Left lung (tissue), 10 donors: ENCODE measurements around the gene SNAP47. TPM values are rescaled to one million over a fixed set of nuclear protein-coding genes. Genes with fewer than 3 reads are reported as not detected.

Experiments
- ATAC-seq: fragments of 200-7000 bp; cut with Tn5 transposase; one replicate; pipeline ENCODE4 v1.9.1; 2020; ENCODE audit warnings: moderate library complexity
- DNase-seq, 4 donors: peaks; one replicate each; pipeline ENCODE4 v3.0.0-alpha.2; 2013 to 2020
- H3K27ac ChIP-seq, 2 donors: fragments of 200-600 bp; sonication (generic) in 1 of 2; one replicate each; pipeline versions ENCODE4 v1.5.0 to v1.8.0; 2020 to 2021
- H3K27me3 ChIP-seq, 2 donors: fragments of 200-600 bp; sonication (generic) in 1 of 2; one replicate each; pipeline versions ENCODE4 v1.5.0 to v1.8.0; 2020 to 2021
- H3K36me3 ChIP-seq, 2 donors: fragments of 200-600 bp; sonication (generic) in 1 of 2; one replicate each; pipeline versions ENCODE4 v1.5.0 to v1.8.0; 2020 to 2021
- H3K4me1 ChIP-seq, 2 donors: fragments of 200-600 bp; one replicate each; pipeline ENCODE4 v1.8.0; 2021
- H3K4me3 ChIP-seq, 2 donors: fragments of 200-600 bp; sonication (generic) in 1 of 2; one replicate each; pipeline versions ENCODE4 v1.5.0 to v1.8.0; 2020 to 2021; ENCODE audit warnings: mild to moderate bottlenecking in 1 of 2
- H3K9me3 ChIP-seq, 2 donors: fragments of 200-600 bp; sonication (generic) in 1 of 2; one replicate each; pipeline versions ENCODE4 v1.5.0 to v1.8.0; 2020 to 2021
- CTCF ChIP-seq, 2 donors: fragments of 200-600 bp; sonication (generic) in 1 of 2; IDR thresholded peaks; one replicate each; pipeline versions ENCODE4 v1.5.0 to v1.8.0; 2021; ENCODE audit warnings: antibody characterized with exemption in 2 of 2
- intact Hi-C, 2 donors: fragments of 100-400 bp; cut with DNase I; formaldehyde crosslinking; loops; one replicate each; pipeline versions ENCODE4 v1.11.2 to v1.14.2; 2022
- polyA plus RNA-seq, 6 donors: library from polyadenylated mRNA; unstranded; fragments of 120-200 nt; gene quantifications; one replicate each; pipeline ENCODE4 v1.2.1, GENCODE V29; 2013; ENCODE audit not compliant: insufficient read length in 6 of 6
- total RNA-seq, 2 donors: library from RNA; stranded (reverse); fragmentation: NEBNext Ultra II Directional; extraction: Animal tissue kit (Norgen Biotek cat#: 25700); gene quantifications; one replicate each; pipeline ENCODE4 v1.2.1, GENCODE V29; 2021
- donor health status: DM: no; HTN: yes; CAD: no.
- donor health status: DM: no; HTN: no; CAD: no.

SNAP47 gene
- total and polyA plus RNA-seq, 8 donors = 24.5 to 44.9 (median 41.3) TPM

DNA sequence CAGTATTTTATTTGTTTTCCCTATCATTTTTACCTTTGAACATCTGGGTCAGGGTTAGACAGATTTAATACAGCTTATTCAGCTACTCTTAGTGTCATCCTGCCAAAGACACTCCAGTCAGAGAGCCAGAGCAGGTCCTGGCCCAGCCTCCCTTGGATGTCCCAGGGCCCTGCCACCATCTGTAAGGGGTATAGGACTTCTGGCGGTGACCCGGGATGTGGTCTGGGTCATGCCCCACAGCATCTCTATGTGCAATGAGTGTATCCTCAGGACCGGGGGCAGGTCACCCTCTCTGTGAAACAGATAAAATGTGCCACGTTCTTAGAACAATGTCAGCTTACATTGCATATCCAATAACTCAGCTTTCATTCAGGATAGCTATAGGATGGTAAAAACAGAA lies 42.4 kb downstream of the SNAP47 start:
- H3K27ac ChIP-seq = no peak overlapping the region
- no peak for DNase-seq
- TF ChIP-seq CTCF (IDR thresholded peaks at IDR 0.05) = no peak
- no peak for ATAC-seq
- H3K4me1 ChIP-seq = no peaks in the 10 kb centered on the region
- no peaks in the 10 kb centered on the region for H3K27me3 ChIP-seq
- intact Hi-C loops = no loop called here
- peaks cover 0 to 45% of the 10 kb centered on the region in 2 donors for H3K36me3 ChIP-seq
- no peak overlapping the region for H3K4me3 ChIP-seq
- H3K9me3 ChIP-seq = no peaks in the 10 kb centered on the region

- DNase-seq (peak in 1 of 4 donors; percentile 50), ATAC-seq (no peak)
- intact Hi-C loops = no loop called here
- Histone ChIP-seq H3K27ac (no peak overlapping the region), H3K4me1 (no peaks in the 10 kb centered on the region), H3K36me3 (peaks cover 0 to 41% of the 10 kb centered on the region in 2 donors), H3K9me3 (no peaks in the 10 kb centered on the region), H3K4me3 (no peak overlapping the region), H3K27me3 (no peaks in the 10 kb centered on the region)
- TF ChIP-seq CTCF (IDR thresholded peaks at IDR 0.05) = no peak
Observed at GRCh38 chr1:227778401-227778947, 43.2 kb downstream of the SNAP47 start.

GRCh38 chr1:227779021-227779441 lies 43.8 kb downstream of the SNAP47 start:
- H3K36me3 ChIP-seq = peaks cover 0 to 41% of the 10 kb centered on the region in 2 donors
- no peak overlapping the region for H3K4me3 ChIP-seq
- H3K27me3 ChIP-seq = no peaks in the 10 kb centered on the region
- no peak for TF ChIP-seq CTCF (IDR thresholded peaks at IDR 0.05)
- no peak overlapping the region for H3K27ac ChIP-seq
- no peaks in the 10 kb centered on the region for H3K9me3 ChIP-seq
- intact Hi-C loops = no loop called here
- DNase-seq = peak in 1 of 4 donors; percentile 60
- no peak for ATAC-seq
- no peaks in the 10 kb centered on the region for H3K4me1 ChIP-seq

DNA sequence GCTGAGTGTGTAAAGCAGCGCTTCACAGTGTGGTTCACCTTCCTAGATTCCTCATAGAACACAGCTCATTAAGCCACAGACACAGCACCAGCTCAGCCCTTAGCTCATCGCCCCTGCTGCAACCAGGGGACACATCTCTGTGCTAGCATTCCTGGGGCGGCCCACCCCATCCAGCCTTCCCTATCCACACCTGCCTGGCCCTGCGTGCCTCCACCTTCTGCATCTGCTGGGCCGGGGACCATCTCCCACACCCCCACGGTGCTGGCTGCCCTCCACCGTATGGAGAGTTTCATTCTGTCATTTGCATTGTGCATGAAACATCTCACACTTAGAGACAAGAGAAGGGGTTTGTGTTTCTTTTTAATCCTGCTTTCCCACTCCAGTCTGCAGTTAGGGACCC lies 44.5 kb downstream of the SNAP47 start:
- Histone ChIP-seq H3K27me3 (no peaks in the 10 kb centered on the region), H3K4me1 (no peaks in the 10 kb centered on the region), H3K9me3 (no peaks in the 10 kb centered on the region), H3K36me3 (peaks cover 0 to 37% of the 10 kb centered on the region in 2 donors), H3K27ac (no peak overlapping the region), H3K4me3 (no peak overlapping the region)
- ATAC-seq = no peak
- DNase-seq = peak in 1 of 4 donors; percentile 61
- TF ChIP-seq CTCF (IDR thresholded peaks at IDR 0.05) = no peak
- intact Hi-C loops = no loop called here

DNA sequence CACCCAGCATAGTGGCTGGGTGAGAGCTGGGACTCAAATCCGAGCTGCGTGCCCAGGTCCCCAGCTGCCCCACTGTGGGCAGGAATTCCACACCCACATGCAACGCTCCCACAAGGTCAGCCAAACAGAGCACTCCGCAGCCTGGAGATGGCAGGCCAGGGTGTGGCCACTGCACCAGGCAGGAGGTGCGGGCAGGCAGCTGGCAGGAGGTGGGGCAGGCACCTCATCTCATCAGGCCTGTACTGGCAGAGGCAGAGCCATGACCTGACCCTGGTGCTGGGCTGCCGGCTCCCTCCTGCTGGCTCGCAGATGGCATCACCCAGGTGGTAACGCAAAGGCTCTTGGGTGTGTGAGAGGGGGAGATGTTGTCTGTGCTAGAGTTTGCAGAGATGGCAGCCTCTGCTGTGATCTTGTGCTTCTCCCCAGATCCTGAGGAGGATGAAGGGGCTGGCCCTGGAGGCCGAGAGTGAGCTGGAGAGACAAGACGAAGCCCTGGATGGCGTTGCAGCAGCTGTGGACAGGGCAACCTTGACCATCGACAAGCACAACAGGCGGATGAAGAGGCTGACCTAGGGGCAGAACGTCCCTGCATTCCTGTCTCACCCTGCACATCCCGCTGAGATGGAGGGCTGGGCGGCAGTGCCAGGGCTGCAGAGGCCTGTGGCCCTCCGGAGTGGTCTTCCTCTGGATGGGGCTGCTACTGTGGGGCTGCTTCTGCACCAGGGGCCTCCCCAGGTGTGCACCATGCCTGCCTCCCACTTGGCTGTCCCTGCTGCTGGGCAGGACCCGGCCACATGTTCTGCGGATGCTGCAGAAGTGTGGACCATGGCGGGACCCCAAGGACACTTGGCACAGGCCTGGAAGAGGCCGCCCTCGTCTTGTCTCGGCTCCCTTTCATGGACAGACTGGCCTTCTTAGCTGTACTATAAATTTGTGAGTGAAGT lies 45.1 kb downstream of the SNAP47 start:
- peaks cover 0 to 3% of the 10 kb centered on the region in 2 donors for H3K27me3 ChIP-seq
- H3K36me3 ChIP-seq = peaks cover 0 to 31% of the 10 kb centered on the region in 2 donors
- H3K4me1 ChIP-seq = no peaks in the 10 kb centered on the region
- no peak for ATAC-seq
- no peak overlapping the region for H3K27ac ChIP-seq
- no peak overlapping the region for H3K4me3 ChIP-seq
- intact Hi-C loops = no loop called here
- TF ChIP-seq CTCF (IDR thresholded peaks at IDR 0.05) = no peak
- no peaks in the 10 kb centered on the region for H3K9me3 ChIP-seq
- DNase-seq = peak in 1 of 4 donors; percentile 58
